Measurements from ENCODE around the gene SPAG16.

The SPAG16 gene

GRCh38 chr2:214196260-214196659, 912.0 kb downstream of the SPAG16 start:
- no peak for DNase-seq

- DNase-seq, result no peak
Observed at GRCh38 chr2:214201892-214202291, 917.6 kb downstream of the SPAG16 start.

GRCh38 chr2:214203214-214203613, 919.0 kb downstream of the SPAG16 start:
- DNase-seq, result no peak

- no peak for DNase-seq
Observed at GRCh38 chr2:214203744-214204289, 919.6 kb downstream of the SPAG16 start.

GRCh38 chr2:214215107-214215506, 930.8 kb downstream of the SPAG16 start:
- DNase-seq, result no peak

GRCh38 chr2:214217136-214217535, 932.9 kb downstream of the SPAG16 start:
- DNase-seq, result no peak

- DNase-seq, result no peak
Observed at GRCh38 chr2:214217599-214217998, 933.3 kb downstream of the SPAG16 start.

GRCh38 chr2:214220251-214220650, 936.0 kb downstream of the SPAG16 start:
- DNase-seq, result no peak

GRCh38 chr2:214226061-214226460, 941.8 kb downstream of the SPAG16 start:
- DNase-seq, result no peak

- no peak for DNase-seq
Observed at GRCh38 chr2:214232271-214232670, 948.0 kb downstream of the SPAG16 start.

- no peak for DNase-seq
Observed at GRCh38 chr2:214233164-214233563, 948.9 kb downstream of the SPAG16 start.

- DNase-seq, result no peak
Observed at GRCh38 chr2:214242797-214243196, 958.5 kb downstream of the SPAG16 start.

GRCh38 chr2:214244847-214245246, 960.6 kb downstream of the SPAG16 start:
- DNase-seq, result no peak

GRCh38 chr2:214246417-214246816, 962.2 kb downstream of the SPAG16 start:
- no peak for DNase-seq

GRCh38 chr2:214247531-214247930, 963.3 kb downstream of the SPAG16 start:
- no peak for DNase-seq

GRCh38 chr2:214255046-214255445, 970.8 kb downstream of the SPAG16 start:
- no peak for DNase-seq

- DNase-seq, result no peak
Observed at GRCh38 chr2:214261683-214262082, 977.4 kb downstream of the SPAG16 start.

- no peak for DNase-seq
Observed at GRCh38 chr2:214264171-214264570, 979.9 kb downstream of the SPAG16 start.

- DNase-seq, result no peak
Observed at GRCh38 chr2:214265991-214266489, 981.8 kb downstream of the SPAG16 start.

GRCh38 chr2:214277880-214278279, 993.6 kb downstream of the SPAG16 start:
- DNase-seq, result no peak

GRCh38 chr2:214286011-214286410, 1001.7 kb downstream of the SPAG16 start:
- DNase-seq, result no peak

- no peak for DNase-seq
Observed at GRCh38 chr2:214293593-214293992, 1009.3 kb downstream of the SPAG16 start.

- no peak for DNase-seq
Observed at GRCh38 chr2:214294426-214294825, 1010.2 kb downstream of the SPAG16 start.

- DNase-seq, result no peak
Observed at GRCh38 chr2:214297423-214297822, 1013.2 kb downstream of the SPAG16 start.

GRCh38 chr2:214310319-214310718, 1026.1 kb downstream of the SPAG16 start:
- DNase-seq, result no peak

Data from stimulated activated CD8-positive, alpha-beta memory T cell treated with anti-CD3 and anti-CD28 coated beads, Interleukin-4, amount 100 ng/mL, for 48 hours (primary cell).